Erythroblast (primary cell): Measurements from ENCODE around the gene ARFGAP3.
"Not testable (repeated sequence)": the region's sequence is repeated elsewhere in the genome, so short reads cannot be mapped to it uniquely, and the experiment has no call there.

Source experiments
- DNase-seq, 2 experiments: peaks; one replicate each; lab custom pipeline; 2025; lab: John Stamatoyannopoulos, UW
- GATA1 ChIP-seq: IDR thresholded peaks from 2 replicates; pipeline ENCODE4 v1.6.1; 2011; ENCODE audit warnings: low read depth, mild to moderate bottlenecking, control low read depth, low read length, moderate library complexity
- POLR2A ChIP-seq: IDR thresholded peaks from 2 replicates; pipeline ENCODE4 v1.6.1; 2011; ENCODE audit warnings: mild to moderate bottlenecking, low read length

ARFGAP3 gene

DNA sequence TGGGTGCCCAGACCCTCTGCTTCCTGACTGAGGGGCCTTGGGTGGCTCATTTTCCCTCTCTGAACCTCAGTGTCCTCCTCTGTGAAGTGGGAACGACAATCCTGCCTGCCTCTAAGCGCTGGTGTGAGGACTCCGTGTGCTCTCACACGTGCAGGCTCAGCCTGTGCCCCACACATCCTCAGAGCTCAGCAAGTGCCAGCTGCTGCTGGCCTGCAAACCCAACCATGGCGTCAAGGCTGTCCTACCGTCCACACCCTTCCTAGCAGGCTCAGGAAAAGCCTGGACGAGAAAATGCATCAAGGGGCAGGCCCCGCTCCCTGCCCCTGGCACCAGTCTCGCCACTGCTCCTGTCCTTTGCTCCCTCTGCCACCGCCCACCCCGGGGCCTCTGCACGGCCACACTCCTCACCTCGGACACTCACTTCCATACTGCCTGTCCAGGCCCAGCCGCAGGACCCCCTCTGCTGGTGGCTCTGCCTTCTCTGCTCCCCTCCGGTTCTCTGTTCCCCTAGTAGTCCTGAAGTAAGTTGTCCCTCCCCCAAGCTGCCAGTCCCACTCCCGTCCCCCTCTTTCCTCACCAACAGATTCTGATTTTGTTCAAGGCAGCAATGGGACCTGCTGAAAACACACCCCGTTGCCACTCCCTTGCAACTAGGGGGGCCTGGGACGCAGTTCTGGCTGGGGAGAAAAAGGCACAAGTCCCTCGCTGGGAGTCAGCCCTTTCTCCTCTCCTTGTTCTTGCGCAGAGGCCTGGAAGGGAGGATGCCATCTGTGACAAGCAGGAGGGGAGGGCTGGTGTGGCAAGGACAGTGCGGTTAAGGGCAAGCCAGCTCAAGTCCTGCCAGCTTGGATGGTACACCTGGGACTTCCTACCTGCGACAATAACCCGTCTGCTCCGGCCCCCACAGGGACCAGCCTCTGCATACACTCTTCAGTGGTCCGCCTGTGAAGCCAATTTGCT lies 62.2 kb downstream of the ARFGAP3 start:
- no peak for TF ChIP-seq GATA1
- TF ChIP-seq POLR2A = no peak
- no peak for DNase-seq

DNA sequence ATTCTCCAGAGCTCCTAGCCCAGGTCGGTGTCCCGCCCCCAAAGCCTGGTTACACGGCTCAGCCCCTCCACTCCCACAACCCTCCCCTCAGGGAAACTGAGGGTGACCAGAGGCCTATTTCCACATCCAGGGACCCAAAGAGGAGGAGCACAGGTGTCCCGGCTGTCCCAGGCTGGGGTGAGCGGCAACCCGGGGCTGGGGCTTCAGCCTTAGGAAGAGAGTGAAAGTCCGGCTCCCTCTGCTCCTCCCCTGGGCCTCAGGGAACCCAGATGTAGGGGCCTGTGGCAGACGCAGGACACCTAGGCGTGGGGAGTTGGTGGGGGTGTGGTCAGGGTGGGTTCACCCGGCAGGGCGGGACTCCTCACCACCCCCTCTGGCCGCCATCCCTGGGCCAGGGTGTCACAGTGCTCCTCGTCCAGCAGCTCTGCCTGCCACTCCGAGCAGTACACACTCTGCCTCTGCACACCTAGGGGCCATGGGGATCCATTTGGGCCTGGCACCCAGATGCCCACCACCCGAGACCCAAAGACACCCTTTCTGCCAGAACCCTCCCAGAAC lies 63.1 kb downstream of the ARFGAP3 start:
- no peak for DNase-seq

GRCh38 chr22:42792909-42793847 lies 63.9 kb downstream of the ARFGAP3 start:
- TF ChIP-seq GATA1 = no peak
- TF ChIP-seq POLR2A = no peak
- DNase-seq = no peak

More for the DNA sequence above, 63.1 kb downstream of the ARFGAP3 start:
- TF ChIP-seq POLR2A (no peak), GATA1 (no peak)

GRCh38 chr22:42792453-42792908 lies 64.6 kb downstream of the ARFGAP3 start:
- no peak for DNase-seq
- TF ChIP-seq POLR2A = no peak

DNA sequence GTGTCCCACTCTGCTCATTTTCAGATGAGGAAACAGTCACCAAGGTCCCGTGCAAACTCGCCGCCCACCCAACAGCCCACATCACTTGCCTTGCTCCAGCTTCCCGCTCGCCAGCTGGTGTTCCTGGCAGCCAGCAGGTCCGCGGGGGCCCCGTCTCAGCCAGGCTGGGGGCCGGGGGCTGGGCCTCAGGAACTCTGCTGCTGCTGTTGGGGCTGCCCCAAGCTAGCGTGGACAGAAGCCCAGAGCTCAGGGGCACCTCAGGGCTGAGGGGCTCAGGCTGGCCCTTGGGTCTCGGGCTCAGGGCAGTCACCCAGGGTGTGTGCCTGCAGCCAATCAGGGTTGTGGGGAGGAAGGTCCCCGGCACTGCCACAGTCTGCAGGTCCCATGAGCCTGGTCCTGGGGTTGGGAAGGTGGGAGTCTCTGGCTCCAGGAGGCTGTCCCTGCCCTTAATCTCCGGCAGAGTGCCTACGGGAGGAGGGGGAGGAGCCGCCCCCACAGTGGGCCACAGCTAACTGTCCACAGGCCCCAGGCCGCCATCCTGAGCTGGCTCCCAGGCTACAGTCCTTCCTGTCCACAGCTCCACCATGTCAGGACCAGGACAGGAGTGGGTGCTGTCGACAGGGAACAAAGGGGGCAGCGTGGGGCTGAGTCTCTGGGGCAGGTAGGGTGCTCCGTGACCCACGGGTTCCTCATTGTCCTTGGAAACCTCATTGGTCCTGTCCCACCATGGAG lies 65.2 kb downstream of the ARFGAP3 start:
- no peak for TF ChIP-seq GATA1
- no peak for TF ChIP-seq POLR2A
- no peak for DNase-seq

DNA sequence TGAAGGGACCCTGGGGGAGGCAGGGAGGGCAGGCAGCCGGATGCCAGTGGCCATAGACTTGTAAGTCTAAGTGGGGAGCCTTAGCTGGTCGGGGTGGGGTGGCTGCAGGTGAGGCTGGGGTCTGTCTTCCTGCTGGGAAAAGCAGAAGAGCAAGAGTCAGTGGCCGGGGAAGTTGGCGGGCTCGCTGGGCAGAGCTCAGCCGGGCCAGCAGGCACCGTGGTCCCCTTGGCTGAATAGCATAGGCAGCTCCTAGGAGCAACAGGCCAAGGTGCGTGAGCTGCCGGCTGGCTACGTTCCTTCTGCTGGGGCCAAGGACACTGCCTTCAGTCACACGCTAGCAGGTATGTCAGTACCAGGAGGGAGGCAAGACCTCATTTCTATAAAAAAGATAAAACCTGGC lies 68.6 kb downstream of the ARFGAP3 start:
- no peak for DNase-seq
- no peak for TF ChIP-seq POLR2A
- no peak for TF ChIP-seq GATA1

DNA sequence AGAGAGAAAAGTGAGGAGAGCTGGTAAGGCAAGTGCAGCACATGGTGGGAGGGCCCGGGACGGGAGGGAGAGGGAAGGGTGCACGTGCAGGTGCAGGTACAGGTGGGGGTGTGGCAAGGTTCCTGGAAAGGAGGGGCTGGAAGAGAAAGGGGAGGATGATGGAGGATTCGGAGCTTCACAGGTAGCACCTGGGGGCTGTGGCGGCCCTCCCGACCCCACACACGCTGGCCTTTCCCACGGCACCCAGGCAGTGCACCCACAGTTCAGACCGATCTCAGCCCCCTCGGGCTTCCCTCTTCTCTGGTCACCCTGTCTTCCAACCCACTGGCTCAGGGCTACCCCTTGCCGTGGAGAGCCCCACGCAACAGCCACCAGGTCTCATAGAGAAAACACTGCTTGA lies 69.1 kb downstream of the ARFGAP3 start:
- no peak for DNase-seq
- TF ChIP-seq GATA1 (no peak), POLR2A (no peak)

DNA sequence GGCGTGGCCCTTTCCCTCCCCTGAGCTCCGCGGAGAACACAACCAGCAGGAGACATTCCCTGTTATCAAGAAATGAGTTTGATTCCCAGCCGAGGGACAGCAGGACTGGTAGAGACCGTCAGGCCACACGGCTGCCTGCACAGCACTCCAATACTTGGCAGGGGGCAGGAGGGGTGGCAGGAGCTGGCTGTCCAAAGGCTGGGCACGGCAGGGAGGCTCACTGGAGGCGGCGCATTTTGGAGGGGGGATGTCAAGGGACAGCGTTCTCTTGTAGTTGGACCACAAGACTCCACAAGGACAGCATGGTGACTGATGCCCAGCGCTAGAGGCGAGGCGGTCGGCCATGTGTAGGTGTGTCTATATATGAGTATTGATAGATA lies 69.7 kb downstream of the ARFGAP3 start:
- DNase-seq = no peak
- TF ChIP-seq GATA1 (no peak), POLR2A (no peak)

DNA sequence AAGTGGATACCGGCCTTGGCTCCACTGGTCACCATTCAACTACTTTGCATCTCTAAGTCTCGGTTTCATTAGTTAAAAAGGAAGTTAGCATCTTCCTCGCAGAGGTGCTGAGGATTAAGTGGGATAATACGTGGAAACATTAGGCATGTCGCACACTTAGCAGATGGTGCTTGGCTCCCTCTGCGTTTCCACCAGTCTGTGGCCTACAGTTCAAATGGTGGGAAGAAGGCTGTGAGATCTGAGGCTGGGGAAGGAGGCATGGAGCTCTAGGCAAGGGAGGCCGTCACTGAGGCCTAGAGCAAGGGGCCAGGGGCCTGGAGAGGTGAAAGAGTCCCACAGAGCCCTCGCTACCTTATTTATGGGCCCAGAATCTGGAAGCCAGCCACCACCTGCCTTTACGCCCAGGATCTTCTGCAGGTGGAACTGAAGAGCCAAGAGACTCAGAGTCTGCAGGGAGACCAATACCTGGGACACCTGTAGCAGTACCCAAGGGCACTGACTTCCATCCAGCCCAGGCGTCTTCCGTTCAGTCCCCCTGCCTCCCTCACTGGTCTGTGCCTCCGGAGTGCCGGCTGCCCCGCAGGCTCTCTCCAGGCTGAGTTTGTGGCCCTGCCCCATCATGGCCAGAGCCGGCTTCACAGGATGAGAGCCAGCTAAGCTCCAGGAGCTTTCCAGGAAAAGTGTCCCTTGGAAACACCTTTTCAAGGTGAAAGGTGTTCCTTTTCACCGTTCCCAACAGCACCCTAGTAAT lies 70.3 kb downstream of the ARFGAP3 start:
- no peak for DNase-seq
- TF ChIP-seq POLR2A (no peak), GATA1 (no peak)

GRCh38 chr22:42785706-42786499 lies 71.2 kb downstream of the ARFGAP3 start:
- no peak for TF ChIP-seq GATA1
- no peak for TF ChIP-seq POLR2A
- no peak for DNase-seq

GRCh38 chr22:42782306-42782705 lies 74.8 kb downstream of the ARFGAP3 start:
- not testable (repeated sequence) for DNase-seq
